K562 (cell line): ENCODE data around the gene GLTPD2. TPM values are rescaled to one million over a fixed set of nuclear protein-coding genes. Genes with fewer than 3 reads are reported as not detected.

Experiments used
- BMI1 ChIP-seq: fragments of 150-350 bp; IDR thresholded peaks from 2 replicates; pipeline ENCODE4 v1.6.1; 2014; ENCODE audit warnings: low read length
- CREB1 ChIP-seq, 2 experiments: sonication (generic) in 1 of 2; formaldehyde crosslinking in 1 of 2; IDR thresholded peaks; 2 replicates each; pipeline versions ENCODE4 v1.6.1 to v1.8.0; 2012 to 2022; ENCODE audit warnings: inconsistent platforms in 1 of 2, mild to moderate bottlenecking in 1 of 2, missing genetic modification reagents in 1 of 2, moderate library complexity in 1 of 2
- ELF4 ChIP-seq: fragments of 450-650 bp; formaldehyde crosslinking; IDR thresholded peaks from 2 replicates; pipeline ENCODE4 v1.4.0; 2022; ENCODE audit warnings: missing genetic modification characterization
- HMG20A ChIP-seq: fragments of 450-650 bp; formaldehyde crosslinking; conservative IDR thresholded peaks from 2 replicates; pipeline ENCODE4 v1.4.0; 2020; ENCODE audit warnings: mild to moderate bottlenecking, mixed read lengths
- KDM5B ChIP-seq: fragments of 200-600 bp; sonication (generic); IDR thresholded peaks from 2 replicates; pipeline ENCODE4 v1.6.1; 2012; ENCODE audit warnings: low read depth, mild to moderate bottlenecking, moderate library complexity, low read length, control low read depth, inconsistent platforms; ENCODE audit not compliant: insufficient replicate concordance
- MLX ChIP-seq, 2 experiments: fragments of 450-650 bp in 1 of 2; sonication (generic) in 1 of 2; formaldehyde crosslinking; conservative IDR thresholded peaks; 2 replicates each; pipeline versions ENCODE4 v1.4.0 to v1.8.1; 2020 to 2022; ENCODE audit warnings: mild to moderate bottlenecking in 1 of 2, missing genetic modification reagents in 1 of 2
- NR2C2 ChIP-seq, 2 experiments: fragments of 200-800 bp in 1 of 2; sonication (Bioruptor generic) in 1 of 2; sonication (generic) in 1 of 2; formaldehyde crosslinking in 1 of 2; IDR thresholded peaks; 2 replicates each; pipeline versions ENCODE4 v1.6.1 to v1.8.0; 2016 to 2022; ENCODE audit warnings: mild to moderate bottlenecking in 1 of 2, missing compliant biosample characterization in 1 of 2, missing genetic modification characterization in 1 of 2, missing genetic modification reagents in 1 of 2
- NRF1 ChIP-seq, 2 experiments: fragments of 450-650 bp; IDR thresholded peaks in 1 of 2; conservative IDR thresholded peaks in 1 of 2; 2 replicates each; pipeline ENCODE4 v1.6.1; 2014; ENCODE audit warnings: mild to moderate bottlenecking in 2 of 2
- PCBP2 ChIP-seq: fragments of 200-400 bp; formaldehyde crosslinking; IDR thresholded peaks from 2 replicates; pipeline ENCODE4 v1.6.1; 2018; ENCODE audit warnings: low read length, low read depth, mild to moderate bottlenecking, moderate library complexity; ENCODE audit not compliant: poor library complexity, severe bottlenecking
- PTTG1 ChIP-seq: fragments of 450-650 bp; IDR thresholded peaks from 2 replicates; pipeline ENCODE4 v1.6.1; 2016; ENCODE audit warnings: low read depth, mild to moderate bottlenecking, missing genetic modification characterization, missing compliant biosample characterization
- SAFB2 ChIP-seq: fragments of 200-400 bp; formaldehyde crosslinking; IDR thresholded peaks from 2 replicates; pipeline ENCODE4 v1.6.1; 2018; ENCODE audit warnings: borderline replicate concordance, low read length, low read depth, moderate library complexity; ENCODE audit not compliant: severe bottlenecking
- SIN3A ChIP-seq, 2 experiments: fragments of 150-350 bp in 1 of 2; IDR thresholded peaks; 2 replicates each; pipeline ENCODE4 v1.6.1; 2011 to 2016; ENCODE audit warnings: borderline replicate concordance in 2 of 2, low read depth in 2 of 2, low read length in 2 of 2, mild to moderate bottlenecking in 2 of 2, moderate library complexity in 2 of 2; ENCODE audit not compliant: control insufficient read depth in 1 of 2
- TGIF2 ChIP-seq: sonication (generic); formaldehyde crosslinking; IDR thresholded peaks from 2 replicates; pipeline ENCODE4 v1.8.1; 2022; ENCODE audit warnings: mild to moderate bottlenecking, missing genetic modification reagents, moderate library complexity
- THRAP3 ChIP-seq: fragments of 450-650 bp; IDR thresholded peaks from 2 replicates; pipeline ENCODE4 v1.6.1; 2016; ENCODE audit warnings: mild to moderate bottlenecking, inconsistent platforms, borderline replicate concordance
- USF2 ChIP-seq: sonication (generic); formaldehyde crosslinking; IDR thresholded peaks from 2 replicates; pipeline ENCODE4 v1.5.0; 2020; ENCODE audit warnings: missing genetic modification reagents
- WHSC1 ChIP-seq: IDR thresholded peaks from one replicate; pipeline ENCODE4 v1.6.1; 2012; ENCODE audit warnings: low read length, control low read depth, inconsistent platforms
- ZBTB2 ChIP-seq: fragments of 450-650 bp; IDR thresholded peaks from 2 replicates; pipeline ENCODE4 v1.6.1; 2016; ENCODE audit warnings: antibody characterized with exemption
- ZNF197 ChIP-seq: fragments of 200-800 bp; sonication (Bioruptor generic); IDR thresholded peaks from 2 replicates; pipeline ENCODE4 v1.6.1; 2016; ENCODE audit warnings: low read depth, missing genetic modification characterization, missing compliant biosample characterization
- ZNF3 ChIP-seq: fragments of 250-450 bp; sonication (Bioruptor Pico); IDR thresholded peaks from 2 replicates; pipeline ENCODE4 v1.5.0; 2021; ENCODE audit warnings: mild to moderate bottlenecking, moderate library complexity
- ZNF507 ChIP-seq: conservative IDR thresholded peaks from 2 replicates; pipeline ENCODE4 v1.6.1; 2017; ENCODE audit warnings: missing genetic modification characterization, missing compliant biosample characterization
- ZNF583 ChIP-seq: fragments of 250-450 bp; sonication (Bioruptor Pico); IDR thresholded peaks from 2 replicates; pipeline ENCODE4 v1.4.0; 2020
- ZNF75A ChIP-seq: fragments of 450-650 bp; formaldehyde crosslinking; IDR thresholded peaks from 2 replicates; pipeline ENCODE4 v1.4.0; 2020; ENCODE audit warnings: mild to moderate bottlenecking
- polyA plus RNA-seq, 8 experiments: library from polyadenylated mRNA; depleted of rRNA in 4 of 8; stranded (reverse) in 5 of 8; unstranded in 3 of 8; fragments of >200 nt; fragmentation: Nextera tagmentation in 2 of 8; fragmentation: Illumina TruSeq in 1 of 8; extraction: Ambion mirVana in 2 of 8; extraction: Trizol in 1 of 8; gene quantifications; 2 replicates each; pipeline versions ENCODE4 v1.2.1 to v1.2.3, GENCODE V29; 2011 to 2014; ENCODE audit warnings: inconsistent platforms in 1 of 8, missing spikeins in 1 of 8
- total RNA-seq, 7 experiments: library from RNA; depleted of rRNA in 6 of 7; stranded (reverse); fragments of >200 nt in 6 of 7; fragmentation: Illumina TruSeq in 2 of 7; extraction: Trizol in 2 of 7; gene quantifications; 2 replicates each; pipeline versions ENCODE4 v1.2.1 to v1.2.3, GENCODE V29; 2011 to 2021; ENCODE audit warnings: low replicate concordance in 1 of 7
- TF ChIP-seq, protein P1 (sequence below): sonication (generic); IDR thresholded peaks from 2 replicates; pipeline ENCODE4 v1.6.1; 2016
- TF ChIP-seq, protein P2 (sequence below): fragments of 250-450 bp; sonication (Bioruptor Pico); IDR thresholded peaks from 2 replicates; pipeline ENCODE4 v1.8.0; 2021; ENCODE audit warnings: moderate library complexity, mild to moderate bottlenecking, inconsistent platforms

GLTPD2 gene
- total and polyA plus RNA-seq, 9 of the 15 experiments (the other 6 are each of a cell fraction or from before 2014, with no cell fraction given), result not detected

- TF ChIP-seq PCBP2 (no peak), SAFB2 (no peak), ZBTB2 (no peak), SIN3A (IDR thresholded peaks at IDR 0.05; ENCODE audit: borderline replicate concordance in 2 of 2, control insufficient read depth in 1 of 2, low read depth in 2 of 2, low read length in 2 of 2) (no peak), ZNF197 (CRISPR knock-in tag) (no peak), ZNF75A (no peak), HMG20A (CRISPR knock-in tag) (no peak), PTTG1 (tag) (no peak), NRF1 (conservative IDR thresholded peaks at IDR 0.05 in 1 of 2, IDR thresholded peaks at IDR 0.05 in 1 of 2) (peak in 1 of 2 experiments; percentile 71; a peak in 2 of 4 replicates), ZNF3 (CRISPR knock-in tag) (no peak), MLX (CRISPR knock-in tag; conservative IDR thresholded peaks at IDR 0.05) (no peak), BMI1 (no peak), ELF4 (CRISPR knock-in tag) (no peak), TGIF2 (CRISPR knock-in tag) (peak; percentile 84), KDM5B (peak; percentile 87), ZNF583 (CRISPR knock-in tag) (no peak), WHSC1 (no peak), CREB1 (IDR thresholded peaks at IDR 0.05) (peak; percentile 50), CREB1 (CRISPR knock-in tag; IDR thresholded peaks at IDR 0.05) (peak; percentile 54), ZNF507 (no peak), USF2 (no peak), THRAP3 (no peak), NR2C2 (CRISPR knock-in tag; IDR thresholded peaks at IDR 0.05) (peak; percentile 82), NR2C2 (tag; IDR thresholded peaks at IDR 0.05) (peak; percentile 82)
- TF ChIP-seq, protein P1, sequence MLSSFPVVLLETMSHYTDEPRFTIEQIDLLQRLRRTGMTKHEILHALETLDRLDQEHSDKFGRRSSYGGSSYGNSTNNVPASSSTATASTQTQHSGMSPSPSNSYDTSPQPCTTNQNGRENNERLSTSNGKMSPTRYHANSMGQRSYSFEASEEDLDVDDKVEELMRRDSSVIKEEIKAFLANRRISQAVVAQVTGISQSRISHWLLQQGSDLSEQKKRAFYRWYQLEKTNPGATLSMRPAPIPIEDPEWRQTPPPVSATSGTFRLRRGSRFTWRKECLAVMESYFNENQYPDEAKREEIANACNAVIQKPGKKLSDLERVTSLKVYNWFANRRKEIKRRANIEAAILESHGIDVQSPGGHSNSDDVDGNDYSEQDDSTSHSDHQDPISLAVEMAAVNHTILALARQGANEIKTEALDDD, result no peak
- TF ChIP-seq, protein P2, sequence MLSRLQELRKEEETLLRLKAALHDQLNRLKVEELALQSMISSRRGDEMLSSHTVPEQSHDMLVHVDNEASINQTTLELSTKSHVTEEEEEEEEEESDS (CRISPR knock-in tag), result no peak
These were observed 1.4 kb downstream of the GLTPD2 start (continued) for GRCh38 chr17:4789951-4790704.
